HG02970 (cell line): Measurements from ENCODE around the gene ADNP2.

Experiments used
- ATAC-seq: cut with Tn5 transposase; IDR thresholded peaks from one replicate; pipeline ENCODE4 v1.9.1; 2021; ENCODE audit warnings: mild to moderate bottlenecking, moderate library complexity, moderate number of reproducible peaks; ENCODE audit not compliant: unreplicated experiment, low FRiP score

The ADNP2 gene

GRCh38 chr18:80185545-80185944 lies 76.5 kb downstream of the ADNP2 start:
- ATAC-seq = no peak

GRCh38 chr18:80187956-80188642 lies 79.0 kb downstream of the ADNP2 start:
- ATAC-seq = no peak

- no peak for ATAC-seq
Observed at GRCh38 chr18:80188643-80189530, 79.8 kb downstream of the ADNP2 start.

- ATAC-seq = no peak
Observed at GRCh38 chr18:80189531-80189865, 80.4 kb downstream of the ADNP2 start.
